Astrocyte of the hippocampus (primary cell): ENCODE data around the gene CRYZ.
"Not testable (repeated sequence)": the region's sequence is repeated elsewhere in the genome, so short reads cannot be mapped to it uniquely, and the experiment has no call there.

Experiments used
- DNase-seq: peaks from one replicate; pipeline ENCODE4 v3.0.0; 2011; ENCODE audit warnings: low read depth, low spot score

CRYZ gene

GRCh38 chr1:74681449-74681848 lies 51.4 kb downstream of the CRYZ start:
- no peak for DNase-seq

- no peak for DNase-seq
Measured at GRCh38 chr1:74681001-74681400, 51.8 kb downstream of the CRYZ start.

DNA sequence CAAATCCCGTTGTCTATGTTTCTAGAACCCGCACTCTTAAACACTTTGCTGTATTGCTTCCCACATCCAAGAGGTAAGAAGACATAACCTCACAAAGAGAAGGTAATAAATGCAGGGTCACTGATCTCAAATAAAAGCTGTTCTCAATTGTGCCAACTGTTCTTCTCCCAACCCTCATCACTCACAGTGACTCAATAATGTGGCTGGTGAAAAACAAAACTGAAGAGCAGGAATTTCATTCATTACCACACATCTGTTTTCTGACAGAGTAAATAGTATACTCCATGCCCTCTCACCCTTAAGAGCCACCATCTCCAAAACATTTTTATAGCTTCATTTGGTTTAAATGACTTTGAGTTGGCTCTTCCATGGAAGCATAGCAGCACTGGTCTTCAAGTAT lies 53.0 kb downstream of the CRYZ start:
- peak; percentile 16 for DNase-seq

DNA sequence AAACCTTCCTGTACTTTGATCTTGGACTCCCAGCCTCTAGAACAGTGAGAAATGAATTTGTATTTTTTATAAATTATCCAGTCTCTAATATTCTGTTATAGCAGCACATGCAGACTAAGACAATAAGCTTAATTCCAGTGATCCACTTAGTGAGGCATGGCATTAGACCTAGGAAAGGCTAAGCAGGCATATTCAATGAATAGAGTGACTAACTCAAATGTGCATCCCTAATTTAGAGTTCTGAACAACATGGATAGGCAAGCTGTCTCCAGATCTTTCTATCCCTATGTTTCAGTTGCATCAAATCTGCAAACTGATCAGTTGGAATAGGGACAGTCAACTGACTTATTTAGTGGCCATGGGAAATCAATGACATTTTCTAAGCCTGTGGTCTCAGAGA lies 54.9 kb downstream of the CRYZ start:
- no peak for DNase-seq

- no peak for DNase-seq
Measured at GRCh38 chr1:74674278-74675048, 58.4 kb downstream of the CRYZ start.

DNA sequence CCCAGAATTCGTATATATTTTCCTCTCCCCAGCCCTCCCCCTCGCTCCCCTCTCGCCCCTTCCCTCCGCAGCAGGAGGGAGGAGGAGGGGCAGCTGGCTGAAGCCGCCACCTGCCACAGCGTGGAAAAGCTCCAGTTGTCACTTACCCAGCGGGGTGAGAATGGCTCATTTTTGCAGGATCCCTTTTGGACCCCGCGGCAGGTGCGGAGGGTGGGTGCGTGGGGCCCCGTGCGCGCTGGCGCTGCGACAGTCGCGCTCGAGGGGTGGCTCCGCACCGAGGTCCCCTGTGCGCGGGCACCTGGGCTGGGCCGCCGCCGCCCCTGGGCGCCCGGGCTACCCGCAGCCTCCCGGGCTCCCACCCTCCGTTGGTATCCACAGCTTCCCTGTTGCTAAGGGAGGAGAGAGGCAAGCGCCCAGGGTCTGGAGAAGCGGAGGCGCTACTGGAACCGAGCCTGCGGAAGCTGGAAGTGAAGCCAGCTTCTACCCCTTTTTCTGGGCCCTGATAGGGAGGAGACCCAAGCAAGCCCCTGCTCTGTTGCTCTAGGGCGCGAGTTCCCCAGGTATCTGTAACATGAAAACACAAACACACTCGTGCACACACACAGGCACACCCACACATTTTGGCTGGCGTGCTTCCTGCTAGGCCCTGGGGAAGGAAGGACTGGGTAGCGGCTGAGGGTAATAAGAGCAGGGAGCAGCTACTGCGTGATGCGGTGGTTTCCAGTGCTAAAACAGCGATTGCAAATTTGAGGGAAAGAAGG lies 59.3 kb downstream of the CRYZ start, which contains the start of gene ERICH3:
Gene ERICH3 (minus strand): TSS at position 442 of the 761 bp plus-strand sequence. CDS start 273 bp downstream, at position 169.
- peak; percentile 56 for DNase-seq

DNA sequence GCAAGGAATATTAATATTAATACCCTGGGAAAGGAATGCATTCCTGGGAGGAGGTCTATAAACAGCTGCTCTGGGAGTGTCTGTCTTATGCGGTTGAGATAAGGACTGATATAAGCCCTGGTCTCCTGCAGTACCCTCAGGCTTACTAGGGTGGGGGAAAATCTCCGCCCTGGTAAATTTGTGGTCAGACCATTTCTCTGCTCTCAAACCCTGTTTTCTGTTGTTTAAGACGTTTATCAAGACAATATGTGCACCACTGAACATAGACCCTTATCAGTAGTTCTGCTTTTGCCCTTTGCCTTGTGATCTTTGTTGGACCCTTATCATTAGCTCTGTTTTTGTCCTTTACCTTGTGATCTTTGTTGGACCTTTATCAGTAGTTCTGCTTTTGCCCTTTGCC lies 62.0 kb downstream of the CRYZ start:
- not testable (repeated sequence) for DNase-seq
